A549 (cell line): Measurements from ENCODE around the gene EPS15.

Experiments used
- POLR2A ChIP-seq: IDR thresholded peaks from 2 replicates; pipeline ENCODE4 v1.6.1; 2012; ENCODE audit warnings: mild to moderate bottlenecking, low read length
- TF ChIP-seq, protein P1 (sequence below): fragments of 200-600 bp; sonication (generic); IDR thresholded peaks from 2 replicates; pipeline ENCODE4 v1.6.1; 2016; ENCODE audit warnings: antibody characterized with exemption, mild to moderate bottlenecking, moderate library complexity

DNA sequence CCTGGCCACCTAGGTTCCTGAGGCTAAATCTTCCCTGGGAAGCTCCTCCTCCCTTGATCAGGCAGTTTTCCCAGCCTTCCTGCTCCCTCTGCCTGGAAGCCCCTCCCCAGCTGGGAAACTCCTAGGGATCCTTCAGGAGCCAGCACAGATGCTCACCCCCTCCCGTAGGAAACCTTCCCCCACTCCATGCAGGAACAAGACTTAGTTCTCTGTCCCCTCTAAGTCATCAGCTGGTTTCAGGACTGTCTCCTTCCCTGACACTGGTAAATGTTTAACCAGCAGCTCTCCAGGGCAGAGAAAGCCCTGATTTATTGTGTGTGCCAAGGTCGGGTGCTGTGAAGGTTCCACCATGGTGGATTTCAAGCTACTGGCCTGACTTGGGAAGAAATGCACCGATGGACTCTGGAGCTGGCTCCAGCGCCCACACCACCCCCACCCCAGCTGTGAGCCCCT is 213.7 kb downstream of the EPS15 start:
- TF ChIP-seq POLR2A = no peak
- TF ChIP-seq, protein P1, sequence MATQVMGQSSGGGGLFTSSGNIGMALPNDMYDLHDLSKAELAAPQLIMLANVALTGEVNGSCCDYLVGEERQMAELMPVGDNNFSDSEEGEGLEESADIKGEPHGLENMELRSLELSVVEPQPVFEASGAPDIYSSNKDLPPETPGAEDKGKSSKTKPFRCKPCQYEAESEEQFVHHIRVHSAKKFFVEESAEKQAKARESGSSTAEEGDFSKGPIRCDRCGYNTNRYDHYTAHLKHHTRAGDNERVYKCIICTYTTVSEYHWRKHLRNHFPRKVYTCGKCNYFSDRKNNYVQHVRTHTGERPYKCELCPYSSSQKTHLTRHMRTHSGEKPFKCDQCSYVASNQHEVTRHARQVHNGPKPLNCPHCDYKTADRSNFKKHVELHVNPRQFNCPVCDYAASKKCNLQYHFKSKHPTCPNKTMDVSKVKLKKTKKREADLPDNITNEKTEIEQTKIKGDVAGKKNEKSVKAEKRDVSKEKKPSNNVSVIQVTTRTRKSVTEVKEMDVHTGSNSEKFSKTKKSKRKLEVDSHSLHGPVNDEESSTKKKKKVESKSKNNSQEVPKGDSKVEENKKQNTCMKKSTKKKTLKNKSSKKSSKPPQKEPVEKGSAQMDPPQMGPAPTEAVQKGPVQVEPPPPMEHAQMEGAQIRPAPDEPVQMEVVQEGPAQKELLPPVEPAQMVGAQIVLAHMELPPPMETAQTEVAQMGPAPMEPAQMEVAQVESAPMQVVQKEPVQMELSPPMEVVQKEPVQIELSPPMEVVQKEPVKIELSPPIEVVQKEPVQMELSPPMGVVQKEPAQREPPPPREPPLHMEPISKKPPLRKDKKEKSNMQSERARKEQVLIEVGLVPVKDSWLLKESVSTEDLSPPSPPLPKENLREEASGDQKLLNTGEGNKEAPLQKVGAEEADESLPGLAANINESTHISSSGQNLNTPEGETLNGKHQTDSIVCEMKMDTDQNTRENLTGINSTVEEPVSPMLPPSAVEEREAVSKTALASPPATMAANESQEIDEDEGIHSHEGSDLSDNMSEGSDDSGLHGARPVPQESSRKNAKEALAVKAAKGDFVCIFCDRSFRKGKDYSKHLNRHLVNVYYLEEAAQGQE = no peak
